Common myeloid progenitor, CD34-positive (primary cell): Measurements from ENCODE around the gene HGF.

ENCODE experiments used
- CTCF ChIA-PET: fragments of 350-600 bp; sonication (Branson Sonifier 250); formaldehyde crosslinking; loops from one replicate; lab custom pipeline; 2021; ENCODE audit warnings: antibody characterized with exemption; lab: Charles Lee
- POLR2A ChIA-PET: fragments of 350-600 bp; sonication (Branson Sonifier 250); formaldehyde crosslinking; loops from one replicate; lab custom pipeline; 2021; ENCODE audit warnings: antibody characterized with exemption; lab: Charles Lee
- DNase-seq, 3 donors: peaks; one replicate each; pipeline versions ENCODE4 v3.0.0 to v3.0.0-alpha.2; 2013
- H3K27ac ChIP-seq, 2 experiments: 1 replicate in 1 of 2; 2 replicates in 1 of 2; pipeline ENCODE4 v1.7.0; 2013; ENCODE audit warnings: inconsistent platforms in 2 of 2, low read length in 2 of 2, mild to moderate bottlenecking in 2 of 2, low read depth in 1 of 2, moderate library complexity in 1 of 2; ENCODE audit not compliant: severe bottlenecking in 2 of 2, insufficient read depth in 1 of 2, poor library complexity in 1 of 2
- H3K27me3 ChIP-seq, 5 experiments: replicated peaks in 2 of 5; 1 replicate in 3 of 5; 2 replicates in 2 of 5; pipeline versions ENCODE4 v1.6.1 to v1.7.0; 2013; ENCODE audit warnings: low read length in 4 of 5, mild to moderate bottlenecking in 2 of 5, moderate library complexity in 2 of 5, inconsistent platforms in 1 of 5; ENCODE audit not compliant: insufficient read depth in 5 of 5, control insufficient read depth in 4 of 5
- H3K36me3 ChIP-seq, 4 experiments: 1 replicate in 2 of 4; 2 replicates in 2 of 4; pipeline versions ENCODE4 v1.6.1 to v1.7.0; 2013; ENCODE audit warnings: low read length in 3 of 4, control low read depth in 1 of 4, mild to moderate bottlenecking in 1 of 4; ENCODE audit not compliant: control insufficient read depth in 4 of 4, insufficient read depth in 4 of 4
- H3K4me1 ChIP-seq, 4 experiments: 1 replicate in 3 of 4; 2 replicates in 1 of 4; pipeline versions ENCODE4 v1.6.1 to v1.7.1; 2013; ENCODE audit warnings: low read length in 3 of 4, mild to moderate bottlenecking in 3 of 4, control low read depth in 1 of 4, inconsistent platforms in 1 of 4, moderate library complexity in 1 of 4; ENCODE audit not compliant: control insufficient read depth in 4 of 4, insufficient read depth in 4 of 4; ENCODE audit errors: control extremely low read depth in 1 of 4
- H3K4me3 ChIP-seq, 7 experiments: 1 replicate in 4 of 7; 2 replicates in 3 of 7; pipeline versions ENCODE4 v1.5.1 to v1.7.0; 2013; ENCODE audit warnings: mild to moderate bottlenecking in 7 of 7, low read length in 6 of 7, moderate library complexity in 6 of 7, inconsistent platforms in 2 of 7, low read depth in 2 of 7, control low read depth in 1 of 7; ENCODE audit not compliant: insufficient read depth in 4 of 7, control insufficient read depth in 1 of 7; ENCODE audit errors: extremely low read depth in 1 of 7
- H3K9me3 ChIP-seq, 5 experiments: 1 replicate in 4 of 5; 2 replicates in 1 of 5; pipeline versions ENCODE4 v1.6.1 to v1.7.1; 2013; ENCODE audit warnings: low read length in 4 of 5, mild to moderate bottlenecking in 2 of 5, inconsistent platforms in 1 of 5, low read depth in 1 of 5, moderate library complexity in 1 of 5; ENCODE audit not compliant: control insufficient read depth in 4 of 5, insufficient read depth in 2 of 5; ENCODE audit errors: control extremely low read depth in 1 of 5
- WGBS: methylation state at CpG from one replicate; pipeline ENCODE4 v1.1.5; 2013; ENCODE audit not compliant: insufficient coverage; 5-methylcytosine and 5-hydroxymethylcytosine counted together

The HGF gene

DNA sequence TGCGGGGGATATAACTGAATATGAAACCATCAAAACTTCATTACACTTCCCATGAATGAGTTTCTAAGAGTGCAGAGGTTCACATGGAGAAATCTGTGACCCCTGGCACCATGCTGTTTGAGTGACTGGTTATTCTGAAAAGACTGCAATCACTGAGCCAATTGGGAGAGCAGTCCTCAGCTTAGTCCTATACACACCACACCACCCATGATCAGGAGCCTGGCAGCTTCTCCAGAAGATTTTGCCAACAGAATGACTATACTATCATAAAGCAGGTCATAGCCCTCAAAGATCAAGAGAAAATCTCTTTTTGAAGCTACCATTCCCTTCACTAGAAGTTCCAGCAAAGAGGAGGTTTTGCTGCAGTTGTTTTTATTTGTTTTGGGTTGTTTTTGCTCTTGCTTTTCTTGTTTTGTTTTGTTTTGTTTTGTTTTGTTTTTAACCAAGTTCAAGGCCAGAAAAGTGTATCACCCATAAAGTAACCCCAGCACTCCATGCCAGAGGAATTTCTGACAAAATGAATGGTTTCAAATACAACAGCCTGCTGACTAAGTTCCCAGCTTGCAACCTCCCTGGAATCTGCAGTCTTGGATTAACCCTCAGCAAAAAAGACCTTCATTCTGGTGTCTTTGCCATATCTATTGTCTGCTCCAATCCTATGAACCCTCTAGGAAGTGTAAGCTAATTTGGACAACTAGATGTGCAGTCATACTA lies 19.7 kb upstream of the HGF start:
- CTCF ChIA-PET, result interaction anchor here (0.6 to 0.9 kb wide), 2 partner anchors 22 to 35 kb away, joined by 3 read pairs; no protein-coding TSS in a partner anchor
- peaks cover 2 to 13% (median 10%) of the 10 kb centered on the region in 4 experiments for H3K4me1 ChIP-seq
- no peak overlapping the region for H3K4me3 ChIP-seq
- H3K9me3 ChIP-seq, result peaks cover 0 to 4% (median 0%) of the 10 kb centered on the region in 5 experiments
- POLR2A ChIA-PET, result no interaction called here
- H3K27ac ChIP-seq, result no peak overlapping the region
- WGBS, result 100% methylated on average over 1 of the region's 1 CpG
- no peaks in the 10 kb centered on the region for H3K36me3 ChIP-seq
- DNase-seq, result no peak
- no peaks in the 10 kb centered on the region for H3K27me3 ChIP-seq

DNA sequence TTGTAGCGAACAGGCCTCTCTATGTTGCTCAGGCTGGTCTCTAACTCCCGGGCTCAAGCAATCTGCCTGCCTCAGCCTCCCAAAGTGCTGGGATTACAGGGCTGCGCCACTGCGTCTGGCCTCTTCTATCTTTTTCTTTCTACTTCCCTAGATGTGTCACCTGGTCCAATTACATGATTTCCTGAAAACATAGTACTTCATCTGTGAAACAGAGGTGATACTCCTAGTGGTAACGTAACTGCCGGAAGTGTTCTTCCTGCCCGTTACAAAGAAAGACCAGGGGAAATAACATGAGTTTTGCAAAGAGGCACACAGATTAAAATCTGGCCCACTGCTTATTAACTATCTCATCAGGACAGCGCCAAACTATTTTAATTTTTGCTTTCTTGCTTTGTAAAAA lies 18.4 kb upstream of the HGF start:
- WGBS, result 60% methylated on average over 2 of the region's 8 CpGs
- POLR2A ChIA-PET, result no interaction called here
- DNase-seq, result peak in 2 of 3 donors; percentile 46 to 64
- peaks cover 0 to 4% (median 0%) of the 10 kb centered on the region in 5 experiments for H3K9me3 ChIP-seq
- peaks cover 2 to 20% (median 12%) of the 10 kb centered on the region in 4 experiments for H3K4me1 ChIP-seq
- no peaks in the 10 kb centered on the region for H3K36me3 ChIP-seq
- peak overlapping the region in 1 of 7 experiments; percentile 7 for H3K4me3 ChIP-seq
- no peak overlapping the region for H3K27ac ChIP-seq
- CTCF ChIA-PET, result interaction anchor here (0.9 kb wide), 1 partner anchor 24 kb away, joined by 3 read pairs; no protein-coding TSS in a partner anchor
- H3K27me3 ChIP-seq, result no peaks in the 10 kb centered on the region

DNA sequence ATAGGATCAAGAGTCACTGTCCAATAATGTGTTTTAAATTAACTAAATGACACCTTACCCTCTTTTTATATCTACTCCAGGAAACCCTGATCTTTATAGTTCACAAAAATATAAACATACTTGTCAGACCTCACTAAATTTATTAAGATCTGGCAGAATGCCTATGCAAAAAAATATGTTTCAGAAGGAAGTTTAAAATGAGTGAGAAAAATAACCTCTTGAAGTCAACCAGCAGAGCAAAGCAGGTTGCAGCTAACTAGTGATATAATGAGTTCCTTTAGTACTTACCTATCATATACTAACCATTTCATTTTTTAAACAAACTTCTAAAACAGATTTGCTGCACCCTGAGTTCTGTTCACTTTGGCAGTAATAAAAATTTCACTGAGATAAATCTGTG lies 14.0 kb upstream of the HGF start:
- peak overlapping the region; percentile 22 to 58 for H3K27ac ChIP-seq
- no peaks in the 10 kb centered on the region for H3K27me3 ChIP-seq
- no peak overlapping the region for H3K4me3 ChIP-seq
- peak in 2 of 3 donors; percentile 52 to 59 for DNase-seq
- ChIA-PET CTCF (no interaction called here), POLR2A (no interaction called here)
- no peaks in the 10 kb centered on the region for H3K9me3 ChIP-seq
- peaks cover 6 to 35% (median 22%) of the 10 kb centered on the region in 4 experiments for H3K4me1 ChIP-seq
- no peaks in the 10 kb centered on the region for H3K36me3 ChIP-seq

DNA sequence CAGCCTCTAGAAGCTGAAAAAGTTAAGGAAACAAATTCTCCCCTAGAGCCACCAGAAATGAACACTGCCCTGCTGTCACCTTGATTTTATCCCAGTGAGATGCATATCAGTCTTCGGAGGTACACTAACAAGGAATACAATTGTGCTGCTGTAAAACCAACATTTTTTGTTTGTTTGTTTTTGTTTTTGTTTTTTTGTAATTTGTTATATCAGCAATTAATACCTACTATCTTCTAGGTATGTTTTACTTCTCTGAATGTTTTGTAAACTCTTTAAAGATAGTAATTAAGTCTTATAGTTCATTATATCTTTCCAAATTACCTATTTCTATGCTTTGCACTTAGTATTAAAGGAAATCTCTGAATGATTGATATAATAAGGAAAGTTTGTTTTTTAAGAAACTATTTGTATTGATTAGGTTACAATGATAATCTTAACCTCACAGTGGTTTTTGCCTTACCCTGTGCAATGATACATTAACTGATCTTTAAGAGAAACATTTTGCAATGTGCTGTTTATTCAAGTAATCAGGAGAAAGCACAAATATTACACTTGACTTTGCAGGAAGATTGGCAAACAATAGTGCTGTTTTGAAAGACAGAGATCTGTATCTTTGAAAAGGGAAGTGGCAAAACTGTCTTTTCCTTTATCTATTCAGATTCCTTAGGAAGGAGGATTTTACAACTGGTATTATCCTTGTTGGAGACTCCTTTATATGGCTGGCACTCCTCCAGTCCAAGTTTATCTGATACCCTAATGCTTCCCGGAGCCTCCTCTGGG lies 11.3 kb upstream of the HGF start:
- Histone ChIP-seq H3K9me3 (no peaks in the 10 kb centered on the region), H3K36me3 (no peaks in the 10 kb centered on the region), H3K27ac (no peak overlapping the region), H3K27me3 (no peaks in the 10 kb centered on the region), H3K4me1 (peaks cover 6 to 42% (median 31%) of the 10 kb centered on the region in 4 experiments), H3K4me3 (no peak overlapping the region)
- ChIA-PET POLR2A (no interaction called here), CTCF (no interaction called here)
- peak in 2 of 3 donors; percentile 22 to 43 for DNase-seq
- WGBS, result no CpG with 5 or more reads among the region's 2 CpGs

- DNase-seq, result no peak
- Histone ChIP-seq H3K36me3 (no peaks in the 10 kb centered on the region), H3K27ac (no peak overlapping the region), H3K27me3 (no peaks in the 10 kb centered on the region), H3K9me3 (no peaks in the 10 kb centered on the region), H3K4me1 (peaks cover 6 to 52% (median 34%) of the 10 kb centered on the region in 4 experiments), H3K4me3 (no peak overlapping the region)
- no CpG with 5 or more reads among the region's 4 CpGs for WGBS
- CTCF ChIA-PET, result interaction anchor here (1.0 to 1.2 kb wide), 2 partner anchors 9 to 11 kb away, joined by 3 read pairs; no protein-coding TSS in a partner anchor
- POLR2A ChIA-PET, result interaction anchor here (0.5 kb wide), 1 partner anchor 59 kb away, joined by 6 read pairs; no protein-coding TSS in a partner anchor
Observed at GRCh38 chr7:81779706-81780105, 9.9 kb upstream of the HGF start.

GRCh38 chr7:81777697-81778096 lies 7.8 kb upstream of the HGF start:
- no peaks in the 10 kb centered on the region for H3K27me3 ChIP-seq
- DNase-seq, result no peak
- no peaks in the 10 kb centered on the region for H3K36me3 ChIP-seq
- H3K27ac ChIP-seq, result no peak overlapping the region
- no peak overlapping the region for H3K4me3 ChIP-seq
- H3K9me3 ChIP-seq, result no peaks in the 10 kb centered on the region
- ChIA-PET POLR2A (no interaction called here), CTCF (interaction anchor here (0.7 to 1.1 kb wide), 2 partner anchors 9 to 279 kb away, joined by 3 to 5 read pairs; no protein-coding TSS in a partner anchor)
- peaks cover 6 to 44% (median 25%) of the 10 kb centered on the region in 4 experiments for H3K4me1 ChIP-seq
